Stomach (tissue), 9 donors: Measurements from ENCODE around the gene LRP4. TPM values are rescaled to one million over a fixed set of nuclear protein-coding genes. Genes with fewer than 3 reads are reported as not detected.

Experiments used
- DNase-seq, 2 donors: peaks; one replicate each; pipeline versions ENCODE4 v3.0.0 to v3.0.0-alpha.2; 2013 to 2019
- H3K27ac ChIP-seq, 5 donors: fragments of 200-600 bp in 4 of 5; sonication (generic) in 4 of 5; one replicate each; pipeline ENCODE4 v1.5.1; 2013 to 2019; ENCODE audit warnings: mild to moderate bottlenecking in 1 of 5, moderate library complexity in 1 of 5
- H3K27me3 ChIP-seq, 3 donors: fragments of 200-600 bp; sonication (generic); one replicate each; pipeline ENCODE4 v1.5.1; 2017 to 2019; ENCODE audit warnings: mixed run types in 1 of 3
- H3K36me3 ChIP-seq, 4 donors: fragments of 200-600 bp; sonication (generic); 1 replicate in 3 of 4; 2 replicates in 1 of 4; pipeline ENCODE4 v1.5.1; 2016 to 2019
- H3K4me1 ChIP-seq, 4 donors: fragments of 200-600 bp; sonication (generic); one replicate each; pipeline ENCODE4 v1.5.1; 2016 to 2019
- H3K4me3 ChIP-seq, 4 donors: fragments of 200-600 bp; sonication (generic) in 3 of 4; one replicate each; pipeline ENCODE4 v1.5.1; 2016 to 2019; ENCODE audit warnings: mild to moderate bottlenecking in 1 of 4
- H3K9me3 ChIP-seq, 4 donors: fragments of 200-600 bp; sonication (generic); one replicate each; pipeline ENCODE4 v1.5.1; 2016 to 2019
- EP300 ChIP-seq: sonication (generic); formaldehyde crosslinking; IDR thresholded peaks from one replicate; pipeline ENCODE4 v1.6.1; 2017; ENCODE audit warnings: antibody characterized with exemption
- POLR2A ChIP-seq, 4 donors: fragments of 450-650 bp; IDR thresholded peaks; one replicate each; pipeline ENCODE4 v1.6.1; 2016; ENCODE audit warnings: antibody characterized with exemption in 4 of 4, control low read depth in 2 of 4, mild to moderate bottlenecking in 1 of 4, moderate library complexity in 1 of 4
- POLR2AphosphoS5 ChIP-seq, 3 donors: sonication (generic); formaldehyde crosslinking; IDR thresholded peaks; one replicate each; pipeline ENCODE4 v1.6.1; 2016; ENCODE audit warnings: antibody characterized with exemption in 3 of 3
- WGBS, 5 donors: extraction: QIAGEN DNeasy Blood & Tissue Kit in 3 of 5; methylation state at CpG; one replicate each; pipeline versions ENCODE4 v1.1.5 to v1.1.7; 2013 to 2018; 5-methylcytosine and 5-hydroxymethylcytosine counted together
- intact Hi-C: fragments of 100-400 bp; cut with DNase I; formaldehyde crosslinking; loops from one replicate; pipeline ENCODE4 v1.15.1; 2023; ENCODE audit warnings: low total_unique reads
- polyA plus RNA-seq, 3 donors: library from polyadenylated mRNA; stranded (reverse); fragments of 200-250 nt; gene quantifications; one replicate each; pipeline ENCODE4 v1.2.3, GENCODE V29; 2013
- total RNA-seq, 5 donors: library from RNA; depleted of rRNA; stranded (reverse); fragments of >200 nt; gene quantifications; one replicate each; pipeline versions ENCODE4 v1.1.0 to v1.2.3, GENCODE V29; 2014 to 2016
- TF ChIP-seq, protein P1 (sequence below), 7 experiments: fragments of 450-650 bp in 4 of 7; fragments of 200-600 bp in 3 of 7; sonication (generic) in 3 of 7; IDR thresholded peaks; one replicate each; pipeline ENCODE4 v1.5.1; 2016 to 2019; ENCODE audit warnings: antibody characterized with exemption in 7 of 7, control low read depth in 2 of 7, mild to moderate bottlenecking in 1 of 7
- donor health status: healthy with polysubstance abuse.
- donor health status: Bipolar disorder and iron deficiency.
- donor health status: healthy.

The LRP4 gene
- total and polyA plus RNA-seq, 8 donors = 2.0 to 29.2 (median 7.0) TPM

GRCh38 chr11:46888636-46889035 is 29.7 kb downstream of the LRP4 start:
- Histone ChIP-seq H3K9me3 (no peaks in the 10 kb centered on the region), H3K4me1 (no peaks in the 10 kb centered on the region), H3K27ac (no peak overlapping the region), H3K36me3 (peaks cover 0 to 73% (median 44%) of the 10 kb centered on the region in 4 donors), H3K27me3 (no peaks in the 10 kb centered on the region), H3K4me3 (no peak overlapping the region)
- TF ChIP-seq, protein P1, sequence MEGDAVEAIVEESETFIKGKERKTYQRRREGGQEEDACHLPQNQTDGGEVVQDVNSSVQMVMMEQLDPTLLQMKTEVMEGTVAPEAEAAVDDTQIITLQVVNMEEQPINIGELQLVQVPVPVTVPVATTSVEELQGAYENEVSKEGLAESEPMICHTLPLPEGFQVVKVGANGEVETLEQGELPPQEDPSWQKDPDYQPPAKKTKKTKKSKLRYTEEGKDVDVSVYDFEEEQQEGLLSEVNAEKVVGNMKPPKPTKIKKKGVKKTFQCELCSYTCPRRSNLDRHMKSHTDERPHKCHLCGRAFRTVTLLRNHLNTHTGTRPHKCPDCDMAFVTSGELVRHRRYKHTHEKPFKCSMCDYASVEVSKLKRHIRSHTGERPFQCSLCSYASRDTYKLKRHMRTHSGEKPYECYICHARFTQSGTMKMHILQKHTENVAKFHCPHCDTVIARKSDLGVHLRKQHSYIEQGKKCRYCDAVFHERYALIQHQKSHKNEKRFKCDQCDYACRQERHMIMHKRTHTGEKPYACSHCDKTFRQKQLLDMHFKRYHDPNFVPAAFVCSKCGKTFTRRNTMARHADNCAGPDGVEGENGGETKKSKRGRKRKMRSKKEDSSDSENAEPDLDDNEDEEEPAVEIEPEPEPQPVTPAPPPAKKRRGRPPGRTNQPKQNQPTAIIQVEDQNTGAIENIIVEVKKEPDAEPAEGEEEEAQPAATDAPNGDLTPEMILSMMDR (IDR thresholded peaks at IDR 0.05) = no peak
- TF ChIP-seq POLR2AphosphoS5 (IDR thresholded peaks at IDR 0.05) = no peak
- no peak for TF ChIP-seq EP300
- no peak for TF ChIP-seq POLR2A (IDR thresholded peaks at IDR 0.05)
- intact Hi-C loops = loop anchor here (2.0 kb wide), 1 partner anchor 266 kb away; no protein-coding TSS in a partner anchor
- 86 to 92% (median 90%) methylated on average over 5 of the region's 5 CpGs for WGBS, 5 donors
- no peak for DNase-seq

DNA sequence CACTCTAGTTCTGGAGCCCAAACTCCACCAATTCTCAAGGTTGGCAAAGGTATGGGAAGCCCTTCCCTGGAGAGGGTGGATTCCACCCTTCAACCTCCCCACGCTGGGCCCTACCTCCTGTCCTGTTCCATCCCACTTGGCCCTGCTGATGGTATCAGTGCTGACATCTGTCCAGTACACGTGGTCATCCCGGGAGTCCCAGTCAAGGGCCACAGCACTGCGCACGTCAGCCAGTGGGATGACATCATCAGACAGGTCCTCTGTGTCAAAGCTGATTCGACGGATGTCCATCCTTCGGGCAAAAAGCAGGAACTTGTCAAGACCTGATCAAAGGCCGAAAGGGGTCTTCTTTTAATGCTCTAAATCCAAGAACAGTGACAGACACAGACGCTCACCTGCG is 32.1 kb downstream of the LRP4 start:
- H3K36me3 ChIP-seq = peaks cover 3 to 75% (median 51%) of the 10 kb centered on the region in 4 donors
- intact Hi-C loops = no loop called here
- no peak overlapping the region for H3K4me3 ChIP-seq
- DNase-seq = no peak
- H3K27me3 ChIP-seq = no peaks in the 10 kb centered on the region
- H3K9me3 ChIP-seq = no peaks in the 10 kb centered on the region
- H3K27ac ChIP-seq = no peak overlapping the region
- TF ChIP-seq POLR2AphosphoS5 (IDR thresholded peaks at IDR 0.05) (no peak), EP300 (no peak), POLR2A (IDR thresholded peaks at IDR 0.05) (no peak)
- TF ChIP-seq, protein P1 (IDR thresholded peaks at IDR 0.05) = no peak
- WGBS, 5 donors = 88 to 94% (median 92%) methylated on average over 9 to 11 of the region's 11 CpGs
- H3K4me1 ChIP-seq = no peaks in the 10 kb centered on the region

- no peak for TF ChIP-seq POLR2AphosphoS5 (IDR thresholded peaks at IDR 0.05)
- TF ChIP-seq, protein P1 (IDR thresholded peaks at IDR 0.05) = no peak
- no peak for TF ChIP-seq POLR2A (IDR thresholded peaks at IDR 0.05)
- TF ChIP-seq EP300 = no peak
Measured at GRCh38 chr11:46879056-46879585, 39.2 kb downstream of the LRP4 start.

DNA sequence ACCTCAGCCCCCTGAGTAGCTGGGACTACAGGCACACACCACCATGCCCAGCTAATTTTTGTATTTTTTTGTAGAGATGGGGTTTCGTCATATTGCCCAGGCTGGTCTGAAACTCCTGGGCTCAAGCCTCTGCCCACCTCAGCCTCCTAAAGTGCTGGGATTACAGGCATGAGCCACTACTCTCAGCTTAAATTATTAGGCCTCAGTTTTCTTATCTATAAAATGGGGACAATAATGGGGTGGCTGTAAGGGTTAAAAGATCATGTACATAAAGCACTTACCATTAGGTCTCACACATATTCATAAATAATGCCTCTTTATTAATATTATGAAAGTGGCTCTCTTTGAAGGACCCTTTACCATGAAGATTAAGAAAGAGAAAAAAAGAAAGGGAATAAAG is 40.8 kb downstream of the LRP4 start:
- WGBS, 5 donors = 87 to 100% (median 91%) methylated on average over 1 of the region's 1 CpG
- peaks cover 14 to 96% (median 74%) of the 10 kb centered on the region in 4 donors for H3K36me3 ChIP-seq

More at GRCh38 chr11:46879056-46879585, 39.2 kb downstream of the LRP4 start:
- Histone ChIP-seq H3K36me3 (peaks cover 14 to 96% (median 72%) of the 10 kb centered on the region in 4 donors), H3K27me3 (no peaks in the 10 kb centered on the region), H3K4me1 (no peaks in the 10 kb centered on the region), H3K4me3 (no peak overlapping the region), H3K9me3 (no peaks in the 10 kb centered on the region), H3K27ac (no peak overlapping the region)
- intact Hi-C loops = no loop called here
- WGBS, 5 donors = 90 to 98% (median 97%) methylated on average over 10 of the region's 10 CpGs
- no peak for DNase-seq

More for the DNA sequence above, 40.8 kb downstream of the LRP4 start:
- Histone ChIP-seq H3K4me1 (no peaks in the 10 kb centered on the region), H3K4me3 (no peak overlapping the region), H3K9me3 (no peaks in the 10 kb centered on the region), H3K27me3 (no peaks in the 10 kb centered on the region), H3K27ac (no peak overlapping the region)
- intact Hi-C loops = no loop called here
- DNase-seq = no peak
- TF ChIP-seq, protein P1 (IDR thresholded peaks at IDR 0.05) = no peak
- TF ChIP-seq POLR2A (IDR thresholded peaks at IDR 0.05) (no peak), POLR2AphosphoS5 (IDR thresholded peaks at IDR 0.05) (no peak), EP300 (no peak)
